Activated naive CD8-positive, alpha-beta T cell treated with anti-CD3 and anti-CD28 coated beads for 36 hours (primary cell): ENCODE results near the gene C16orf92. TPM values are rescaled to one million over a fixed set of nuclear protein-coding genes. Genes with fewer than 3 reads are reported as not detected.
A peak's percentile ranks its signal among the peaks of the same experiment; 100 is the strongest.

Experiments
- DNase-seq: peaks from one replicate; pipeline ENCODE4 v3.0.0; 2021
- H3K27ac Mint-ChIP-seq: one replicate; pipeline ENCODE4 v1.8.0; 2022; ENCODE audit warnings: mild to moderate bottlenecking, moderate library complexity, mixed read lengths
- H3K27me3 Mint-ChIP-seq: one replicate; pipeline ENCODE4 v1.8.0; 2022; ENCODE audit warnings: mild to moderate bottlenecking, mixed read lengths
- H3K36me3 Mint-ChIP-seq: one replicate; pipeline ENCODE4 v1.8.0; 2021; ENCODE audit warnings: mild to moderate bottlenecking, mixed read lengths
- H3K4me1 Mint-ChIP-seq: one replicate; pipeline ENCODE4 v1.8.0; 2021; ENCODE audit warnings: mixed read lengths
- H3K4me3 Mint-ChIP-seq: one replicate; pipeline ENCODE4 v1.8.0; 2022; ENCODE audit warnings: mild to moderate bottlenecking, moderate library complexity, mixed read lengths
- H3K9me3 Mint-ChIP-seq: one replicate; pipeline ENCODE4 v1.8.0; 2022; ENCODE audit warnings: mixed read lengths
- total RNA-seq, 2 experiments: library from RNA; stranded (reverse); gene quantifications; one replicate each; pipeline ENCODE4 v1.2.3, GENCODE V29; 2021

C16orf92 gene, protein sequence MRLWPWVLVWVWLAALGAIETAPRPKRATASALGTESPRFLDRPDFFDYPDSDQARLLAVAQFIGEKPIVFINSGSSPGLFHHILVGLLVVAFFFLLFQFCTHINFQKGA
- total RNA-seq, result not detected

DNA sequence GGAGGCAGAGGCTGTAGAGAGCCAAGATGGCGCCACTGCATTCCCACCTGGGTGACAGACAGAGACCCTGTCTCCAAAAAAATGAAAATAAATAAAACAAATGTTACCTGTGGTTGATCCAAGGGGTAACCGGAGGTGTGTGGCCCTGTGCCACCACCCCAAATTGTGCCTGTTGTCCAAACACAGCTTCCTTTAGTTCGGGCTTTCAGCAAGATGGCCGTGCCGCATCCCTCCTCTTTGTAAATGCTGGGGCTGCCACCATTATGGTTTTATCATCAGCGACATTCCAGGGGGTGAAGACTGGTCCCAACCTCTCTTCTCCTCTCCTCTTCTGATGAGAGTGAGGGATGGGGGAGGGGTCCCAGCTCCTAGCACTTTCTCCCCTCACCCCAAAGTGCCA is at the start of gene C16orf92:
Gene C16orf92 (plus strand): TSS at position 312 of the 400 bp plus-strand sequence. CDS start 143 bp downstream, outside the sequence.
- H3K36me3 Mint-ChIP-seq, result no peaks in the 10 kb centered on the region
- H3K4me1 Mint-ChIP-seq, result peaks cover 5% of the 10 kb centered on the region
- H3K27ac Mint-ChIP-seq, result no peak within 1 kb of the TSS
- H3K9me3 Mint-ChIP-seq, result no peaks in the 10 kb centered on the region
- H3K27me3 Mint-ChIP-seq, result peaks cover 25% of the 10 kb centered on the region
- DNase-seq, result no peak
- H3K4me3 Mint-ChIP-seq, result no peak within 1 kb of the TSS

- peaks cover 33% of the 10 kb centered on the region for H3K4me1 Mint-ChIP-seq
- no peaks in the 10 kb centered on the region for H3K27me3 Mint-ChIP-seq
- peaks cover 7% of the 10 kb centered on the region for H3K9me3 Mint-ChIP-seq
- H3K27ac Mint-ChIP-seq, result peak within 1 kb of the TSS; percentile 95
- peaks cover 31% of the 10 kb centered on the region for H3K36me3 Mint-ChIP-seq
- DNase-seq, result peak; percentile 100
- peak within 1 kb of the TSS; percentile 98 for H3K4me3 Mint-ChIP-seq
Measured at GRCh38 chr16:29973384-29974246, 49.4 kb upstream of the C16orf92 start, which contains the start of gene TAOK2. TAOK2 (plus strand) TSS chr16:29973868; CDS start chr16:29977773, 3,905 bp downstream.

- DNase-seq, result peak; percentile 25
- Mint-ChIP-seq H3K36me3 (peaks cover 29% of the 10 kb centered on the region), H3K27me3 (no peaks in the 10 kb centered on the region), H3K9me3 (peaks cover 7% of the 10 kb centered on the region), H3K4me1 (peaks cover 33% of the 10 kb centered on the region), H3K4me3 (peak overlapping the region; percentile 98), H3K27ac (peak overlapping the region; percentile 95)
Measured at GRCh38 chr16:29974291-29975133, 48.5 kb upstream of the C16orf92 start.

DNA sequence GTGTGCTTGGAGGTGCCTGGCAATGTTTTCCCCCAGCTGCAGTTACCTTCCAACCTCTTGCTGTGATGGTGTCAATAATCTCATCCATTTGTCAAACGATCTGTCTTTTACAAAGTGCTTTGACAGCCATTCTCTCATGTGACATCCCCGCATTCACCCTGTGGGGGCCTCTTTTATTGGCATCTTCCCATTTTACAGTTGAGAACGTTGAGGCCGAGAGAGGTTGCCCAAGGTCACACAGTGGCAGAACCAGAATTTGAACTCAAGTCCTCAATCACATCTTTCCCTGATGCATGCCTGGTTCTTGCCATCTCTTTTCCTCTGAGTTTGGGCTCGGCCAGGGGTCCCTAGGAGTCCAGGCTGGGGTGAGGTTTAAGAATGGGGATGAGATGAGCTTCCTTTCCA is 47.9 kb upstream of the C16orf92 start:
- Mint-ChIP-seq H3K4me1 (peaks cover 33% of the 10 kb centered on the region), H3K36me3 (peaks cover 26% of the 10 kb centered on the region), H3K4me3 (peak overlapping the region; percentile 98), H3K9me3 (peaks cover 7% of the 10 kb centered on the region), H3K27me3 (no peaks in the 10 kb centered on the region), H3K27ac (peak overlapping the region; percentile 95)
- no peak for DNase-seq

DNA sequence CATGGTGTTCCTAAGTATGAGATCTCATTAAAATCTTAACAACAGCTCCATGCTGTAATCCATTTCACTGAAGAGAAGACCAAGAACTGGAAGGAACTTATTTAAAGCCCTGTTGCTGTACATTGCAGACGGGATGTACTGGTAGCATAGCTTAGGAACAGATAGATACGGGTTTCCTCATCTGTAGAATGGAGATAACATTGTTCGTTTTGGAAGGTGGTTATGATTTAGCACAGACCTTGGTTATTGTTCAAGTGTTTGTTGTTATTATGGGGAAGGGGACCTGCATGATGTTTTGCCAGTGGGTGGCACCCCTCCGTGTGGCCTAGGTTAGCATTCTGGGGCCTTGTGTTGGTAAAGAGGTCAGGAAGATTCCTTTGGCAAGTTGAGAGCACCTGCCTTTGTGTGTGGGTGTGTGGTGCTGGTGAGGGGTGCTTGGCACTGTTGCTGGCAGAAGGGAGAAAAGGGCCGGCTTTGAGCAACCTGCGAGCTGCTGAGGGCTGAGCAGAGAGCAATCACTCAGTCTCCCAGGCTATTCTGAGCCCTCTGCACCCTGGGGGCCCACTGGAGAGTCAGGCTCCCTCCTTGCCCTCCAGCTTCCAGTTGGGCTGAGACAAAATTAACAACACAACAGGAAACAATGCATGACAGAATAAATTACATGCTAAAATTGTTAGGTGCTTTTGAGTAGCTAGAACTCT is 47.0 kb upstream of the C16orf92 start:
- no peak for DNase-seq
- Mint-ChIP-seq H3K4me1 (peaks cover 33% of the 10 kb centered on the region), H3K27ac (peak overlapping the region; percentile 34), H3K9me3 (peaks cover 7% of the 10 kb centered on the region), H3K4me3 (peak overlapping the region; percentile 98), H3K27me3 (no peaks in the 10 kb centered on the region), H3K36me3 (peaks cover 26% of the 10 kb centered on the region)

GRCh38 chr16:29977063-29977825 is 45.8 kb upstream of the C16orf92 start:
- no peak overlapping the region for H3K27ac Mint-ChIP-seq
- no peak overlapping the region for H3K4me3 Mint-ChIP-seq
- H3K27me3 Mint-ChIP-seq, result no peaks in the 10 kb centered on the region
- no peak for DNase-seq
- peaks cover 7% of the 10 kb centered on the region for H3K9me3 Mint-ChIP-seq
- H3K36me3 Mint-ChIP-seq, result peaks cover 18% of the 10 kb centered on the region
- peaks cover 33% of the 10 kb centered on the region for H3K4me1 Mint-ChIP-seq

DNA sequence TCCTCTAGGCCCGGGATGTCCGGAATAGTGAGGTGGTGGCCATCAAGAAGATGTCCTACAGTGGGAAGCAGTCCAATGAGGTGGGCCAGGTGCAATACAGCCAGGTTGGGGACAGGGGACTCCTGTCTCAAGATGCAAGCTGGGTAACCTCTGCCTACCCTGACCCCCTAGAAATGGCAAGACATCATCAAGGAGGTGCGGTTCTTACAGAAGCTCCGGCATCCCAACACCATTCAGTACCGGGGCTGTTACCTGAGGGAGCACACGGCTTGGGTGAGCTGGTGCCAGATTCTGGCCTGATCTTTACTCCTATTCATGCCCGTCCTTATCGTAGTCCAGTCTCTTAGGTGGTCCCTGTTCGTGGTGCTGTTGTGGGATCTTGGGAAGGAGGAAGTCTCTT is 44.9 kb upstream of the C16orf92 start:
- DNase-seq, result no peak
- H3K36me3 Mint-ChIP-seq, result peaks cover 11% of the 10 kb centered on the region
- H3K27ac Mint-ChIP-seq, result no peak overlapping the region
- no peaks in the 10 kb centered on the region for H3K27me3 Mint-ChIP-seq
- peaks cover 3% of the 10 kb centered on the region for H3K9me3 Mint-ChIP-seq
- no peak overlapping the region for H3K4me3 Mint-ChIP-seq
- H3K4me1 Mint-ChIP-seq, result peaks cover 29% of the 10 kb centered on the region

- H3K27ac Mint-ChIP-seq, result no peak overlapping the region
- no peaks in the 10 kb centered on the region for H3K27me3 Mint-ChIP-seq
- DNase-seq, result no peak
- no peaks in the 10 kb centered on the region for H3K9me3 Mint-ChIP-seq
- H3K36me3 Mint-ChIP-seq, result peaks cover 8% of the 10 kb centered on the region
- peaks cover 26% of the 10 kb centered on the region for H3K4me1 Mint-ChIP-seq
- no peak overlapping the region for H3K4me3 Mint-ChIP-seq
Measured at GRCh38 chr16:29978564-29979270, 44.3 kb upstream of the C16orf92 start.

GRCh38 chr16:29982560-29983419 is 40.2 kb upstream of the C16orf92 start:
- Mint-ChIP-seq H3K4me1 (no peaks in the 10 kb centered on the region), H3K9me3 (no peaks in the 10 kb centered on the region), H3K4me3 (no peak overlapping the region), H3K27ac (no peak overlapping the region), H3K36me3 (peaks cover 8% of the 10 kb centered on the region), H3K27me3 (no peaks in the 10 kb centered on the region)
- DNase-seq, result no peak

GRCh38 chr16:29983420-29984136 is 39.4 kb upstream of the C16orf92 start:
- no peaks in the 10 kb centered on the region for H3K9me3 Mint-ChIP-seq
- H3K27ac Mint-ChIP-seq, result no peak overlapping the region
- no peak overlapping the region for H3K4me3 Mint-ChIP-seq
- H3K36me3 Mint-ChIP-seq, result peaks cover 9% of the 10 kb centered on the region
- DNase-seq, result no peak
- no peaks in the 10 kb centered on the region for H3K4me1 Mint-ChIP-seq
- H3K27me3 Mint-ChIP-seq, result no peaks in the 10 kb centered on the region

- no peak overlapping the region for H3K4me3 Mint-ChIP-seq
- no peak overlapping the region for H3K27ac Mint-ChIP-seq
- H3K27me3 Mint-ChIP-seq, result no peaks in the 10 kb centered on the region
- peaks cover 9% of the 10 kb centered on the region for H3K36me3 Mint-ChIP-seq
- H3K9me3 Mint-ChIP-seq, result no peaks in the 10 kb centered on the region
- DNase-seq, result no peak
- H3K4me1 Mint-ChIP-seq, result no peaks in the 10 kb centered on the region
Measured at GRCh38 chr16:29984137-29984763, 38.7 kb upstream of the C16orf92 start.

GRCh38 chr16:29984764-29985147 is 38.2 kb upstream of the C16orf92 start:
- H3K9me3 Mint-ChIP-seq, result no peaks in the 10 kb centered on the region
- no peaks in the 10 kb centered on the region for H3K27me3 Mint-ChIP-seq
- no peak overlapping the region for H3K4me3 Mint-ChIP-seq
- no peak overlapping the region for H3K27ac Mint-ChIP-seq
- DNase-seq, result no peak
- no peaks in the 10 kb centered on the region for H3K4me1 Mint-ChIP-seq
- peaks cover 8% of the 10 kb centered on the region for H3K36me3 Mint-ChIP-seq
